CD4-positive, CD25-positive, alpha-beta regulatory T cell (primary cell): ENCODE measurements around the gene NUP98. TPM values are rescaled to one million over a fixed set of nuclear protein-coding genes. Genes with fewer than 3 reads are reported as not detected.
"Not testable (repeated sequence)": the region's sequence is repeated elsewhere in the genome, so short reads cannot be mapped to it uniquely, and the experiment has no call there.

Experiments
- ATAC-seq, 2 donors: fragments of 150-1000 bp; cut with Tn5 transposase; one replicate each; pipeline ENCODE4 v1.10.0; 2021; ENCODE audit warnings: low read depth in 2 of 2, moderate number of reproducible peaks in 2 of 2, moderate library complexity in 1 of 2
- DNase-seq, 3 donors: peaks; one replicate each; pipeline versions ENCODE4 v3.0.0 to v3.0.0-alpha.2; 2012 to 2022; ENCODE audit warnings: mixed read lengths in 1 of 3
- H3K27ac ChIP-seq: one replicate; pipeline ENCODE4 v1.7.0; 2013; ENCODE audit warnings: mild to moderate bottlenecking, low read length; ENCODE audit not compliant: insufficient read depth, poor library complexity, severe bottlenecking
- H3K27me3 ChIP-seq: one replicate; pipeline ENCODE4 v1.7.0; 2013; ENCODE audit warnings: low read length; ENCODE audit not compliant: control insufficient read depth, insufficient read depth
- H3K36me3 ChIP-seq: one replicate; pipeline ENCODE4 v1.7.0; 2013; ENCODE audit warnings: mild to moderate bottlenecking, low read length, moderate library complexity; ENCODE audit not compliant: control insufficient read depth, insufficient read depth
- H3K4me1 ChIP-seq: 2 replicates; pipeline ENCODE4 v1.7.0; 2013; ENCODE audit warnings: mild to moderate bottlenecking, low read length; ENCODE audit not compliant: insufficient read depth, control insufficient read depth, poor library complexity, severe bottlenecking
- H3K4me3 ChIP-seq: one replicate; pipeline ENCODE4 v1.7.0; 2013; ENCODE audit warnings: low read depth, mild to moderate bottlenecking, low read length, moderate library complexity
- H3K9me3 ChIP-seq, 2 experiments: 1 replicate in 1 of 2; 2 replicates in 1 of 2; pipeline ENCODE4 v1.7.0; 2013; ENCODE audit warnings: low read length in 2 of 2, mild to moderate bottlenecking in 1 of 2, moderate library complexity in 1 of 2; ENCODE audit not compliant: control insufficient read depth in 2 of 2
- H3K27ac Mint-ChIP-seq, 3 donors: one replicate each; pipeline ENCODE4 v1.8.0; 2020 to 2022; ENCODE audit warnings: mild to moderate bottlenecking in 3 of 3, mixed read lengths in 3 of 3, moderate library complexity in 2 of 3
- H3K27me3 Mint-ChIP-seq: one replicate; pipeline ENCODE4 v1.8.0; 2022; ENCODE audit warnings: mild to moderate bottlenecking, mixed read lengths
- H3K36me3 Mint-ChIP-seq: one replicate; pipeline ENCODE4 v1.8.0; 2020; ENCODE audit warnings: mixed read lengths
- H3K4me1 Mint-ChIP-seq, 4 donors: one replicate each; pipeline ENCODE4 v1.8.0; 2020 to 2022; ENCODE audit warnings: mixed read lengths in 4 of 4, mild to moderate bottlenecking in 1 of 4
- H3K4me3 Mint-ChIP-seq, 4 donors: one replicate each; pipeline ENCODE4 v1.8.0; 2020 to 2022; ENCODE audit warnings: mild to moderate bottlenecking in 4 of 4, mixed read lengths in 4 of 4, moderate library complexity in 3 of 4
- H3K9me3 Mint-ChIP-seq, 7 donors: one replicate each; pipeline ENCODE4 v1.8.0; 2020 to 2022; ENCODE audit warnings: mixed read lengths in 7 of 7, mild to moderate bottlenecking in 3 of 7, moderate library complexity in 2 of 7
- polyA plus RNA-seq, 4 donors: library from polyadenylated mRNA; unstranded; fragments of 300-500 nt; fragmentation: Illumina TruSeq; gene quantifications; one replicate each; pipeline ENCODE4 v1.2.3, GENCODE V29; 2021
- total RNA-seq: library from RNA; stranded (reverse); gene quantifications from one replicate; pipeline ENCODE4 v1.2.3, GENCODE V29; 2022

Gene NUP98
- total and polyA plus RNA-seq, 5 donors from 2014 or later, result 28.0 to 131 (median 46.5) TPM

DNA sequence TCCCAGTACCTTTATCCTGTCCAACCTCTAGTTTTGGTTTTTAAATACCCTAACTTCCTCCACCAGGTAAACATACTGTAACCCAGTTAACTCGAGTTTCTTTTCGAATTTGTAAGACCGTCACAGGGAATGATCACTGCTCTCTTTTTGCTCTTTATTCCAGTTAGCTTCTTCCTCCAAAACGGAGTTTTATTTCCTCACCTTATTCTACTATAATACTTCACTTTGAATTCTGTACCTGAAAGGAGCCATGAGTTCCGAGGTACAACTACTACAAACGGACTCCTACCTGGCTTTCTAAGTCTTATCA lies 1.4 kb downstream of the NUP98 start:
- H3K27ac Mint-ChIP-seq, result peak overlapping the region; percentile 87 to 100 (median 99)
- Histone ChIP-seq H3K9me3 (no peaks in the 10 kb centered on the region), H3K36me3 (peaks cover 23% of the 10 kb centered on the region), H3K27me3 (no peaks in the 10 kb centered on the region), H3K4me3 (peak overlapping the region; percentile 89), H3K27ac (peak overlapping the region; percentile 97), H3K4me1 (peaks cover 28% of the 10 kb centered on the region)
- H3K36me3 Mint-ChIP-seq, result peaks cover 15% of the 10 kb centered on the region
- H3K4me3 Mint-ChIP-seq, result peak overlapping the region; percentile 80 to 96 (median 93)
- H3K27me3 Mint-ChIP-seq, result no peaks in the 10 kb centered on the region
- no peaks in the 10 kb centered on the region for H3K9me3 Mint-ChIP-seq
- no peak for DNase-seq
- peaks cover 19 to 63% (median 32%) of the 10 kb centered on the region in 4 donors for H3K4me1 Mint-ChIP-seq
- no peak for ATAC-seq

DNA sequence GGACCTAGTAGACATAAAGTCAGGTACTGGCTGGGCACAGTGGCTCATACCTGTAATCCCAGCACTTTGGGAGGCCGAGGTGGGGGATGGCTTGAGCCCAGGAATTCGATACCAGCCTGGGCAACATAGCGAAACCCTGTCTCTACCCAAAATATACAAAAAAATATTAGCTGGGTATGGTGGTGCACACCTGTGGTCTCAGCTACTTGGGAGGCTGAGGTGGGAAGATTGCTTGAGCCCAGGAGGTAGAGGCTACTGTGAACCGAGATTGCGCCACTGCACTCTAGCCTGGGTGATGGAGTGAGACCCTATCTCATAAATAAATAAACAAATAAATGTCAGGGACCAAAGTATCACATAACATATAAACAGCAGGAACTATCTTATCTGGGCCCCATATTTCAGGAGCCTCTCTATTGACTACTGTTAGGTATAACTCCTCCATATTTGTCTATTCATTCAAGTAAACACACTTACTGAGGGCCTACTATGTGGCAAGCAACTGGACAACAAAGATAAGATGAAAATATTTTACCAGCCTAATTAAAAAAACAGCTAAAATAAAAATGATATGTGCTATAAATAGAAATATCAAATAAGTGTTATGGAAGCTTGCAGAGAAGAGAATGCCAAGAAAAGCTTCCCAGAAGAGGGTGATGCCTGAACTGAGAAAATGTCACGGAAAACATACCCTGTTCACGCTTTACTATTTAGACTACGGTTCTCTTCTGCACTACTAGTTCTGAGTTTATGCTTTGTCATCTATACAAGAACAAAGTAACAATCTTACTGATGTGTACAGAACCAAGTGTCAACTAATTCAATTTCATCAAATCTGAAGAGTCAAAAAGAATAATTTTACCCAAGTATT lies 2.0 kb downstream of the NUP98 start:
- Mint-ChIP-seq H3K36me3 (peaks cover 19% of the 10 kb centered on the region), H3K27me3 (no peaks in the 10 kb centered on the region), H3K9me3 (no peaks in the 10 kb centered on the region), H3K4me1 (peaks cover 22 to 67% (median 36%) of the 10 kb centered on the region in 4 donors), H3K27ac (peak overlapping the region; percentile 87 to 100 (median 99)), H3K4me3 (peak overlapping the region; percentile 80 to 96 (median 93))
- H3K9me3 ChIP-seq, result no peaks in the 10 kb centered on the region
- H3K27ac ChIP-seq, result peak overlapping the region; percentile 97
- DNase-seq, result no peak
- H3K4me3 ChIP-seq, result peak overlapping the region; percentile 89
- ATAC-seq, result no peak
- peaks cover 30% of the 10 kb centered on the region for H3K4me1 ChIP-seq
- peaks cover 28% of the 10 kb centered on the region for H3K36me3 ChIP-seq
- H3K27me3 ChIP-seq, result no peaks in the 10 kb centered on the region

DNA sequence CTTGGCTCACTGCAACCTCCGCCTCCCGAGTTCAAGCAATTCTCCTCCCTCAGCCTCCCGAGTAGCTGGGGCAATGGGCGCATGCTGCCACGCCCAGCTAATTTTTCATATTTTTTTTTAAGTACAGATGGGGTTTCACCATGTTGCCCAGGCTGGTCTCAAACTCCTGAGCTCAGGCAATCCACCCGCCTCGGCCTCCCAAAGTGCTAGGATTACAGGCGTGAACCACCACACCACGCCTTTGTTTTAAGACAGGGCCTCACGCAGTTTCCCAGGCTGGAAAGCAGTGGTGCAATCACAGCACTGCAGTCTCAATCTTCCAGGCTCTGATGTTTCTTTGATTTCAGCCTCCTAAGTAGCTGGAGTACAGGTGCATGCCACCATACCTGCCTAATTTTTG lies 3.0 kb downstream of the NUP98 start:
- Histone ChIP-seq H3K4me3 (peak overlapping the region; percentile 89), H3K36me3 (peaks cover 29% of the 10 kb centered on the region), H3K4me1 (peaks cover 34% of the 10 kb centered on the region), H3K27ac (peak overlapping the region; percentile 97)
- Mint-ChIP-seq H3K4me1 (peaks cover 26 to 70% (median 41%) of the 10 kb centered on the region in 4 donors), H3K4me3 (peak overlapping the region; percentile 21 to 95 (median 75)), H3K27ac (peak overlapping the region in 2 of 3 donors; percentile 79 to 93), H3K36me3 (peaks cover 20% of the 10 kb centered on the region)
- not testable (repeated sequence) for H3K9me3 ChIP-seq, DNase-seq, H3K27me3 Mint-ChIP-seq, H3K27me3 ChIP-seq, ATAC-seq, H3K9me3 Mint-ChIP-seq

DNA sequence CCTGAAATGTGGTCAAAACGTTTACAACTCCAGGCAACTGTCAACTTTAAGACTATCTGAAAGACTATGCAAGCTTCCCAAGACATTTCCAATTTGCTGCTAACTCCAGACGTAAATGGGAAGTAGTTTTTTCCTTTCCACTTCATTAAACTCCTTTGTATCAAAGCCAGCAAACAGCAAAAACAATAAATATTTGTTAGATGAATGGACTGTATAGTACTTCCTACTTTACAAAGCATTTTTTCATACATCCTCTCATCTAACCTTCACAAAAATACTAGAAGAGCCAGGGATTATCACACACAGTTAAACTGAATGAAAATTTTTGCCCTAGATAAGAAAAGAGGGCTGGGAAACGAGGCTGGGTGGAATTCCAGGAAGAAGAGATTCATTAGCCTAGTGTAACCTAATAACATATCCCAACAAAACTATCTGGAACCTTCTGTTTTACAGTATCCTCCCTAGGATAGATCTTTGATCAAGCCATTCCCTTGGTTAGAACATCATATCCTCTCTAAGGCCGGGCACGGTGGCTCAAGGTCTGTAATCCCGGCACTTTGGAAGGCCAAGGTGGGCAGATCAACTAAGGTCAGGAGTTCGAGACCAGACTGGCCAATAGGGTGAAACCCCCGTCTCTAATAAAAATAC lies 10.4 kb downstream of the NUP98 start:
- DNase-seq (no peak), ATAC-seq (no peak)
- Mint-ChIP-seq H3K36me3 (peaks cover 18% of the 10 kb centered on the region), H3K27ac (peak overlapping the region; percentile 78 to 93 (median 87)), H3K4me1 (peaks cover 38 to 81% (median 63%) of the 10 kb centered on the region in 4 donors), H3K4me3 (peak overlapping the region; percentile 3 to 56 (median 12)), H3K9me3 (no peaks in the 10 kb centered on the region), H3K27me3 (no peaks in the 10 kb centered on the region)
- Histone ChIP-seq H3K36me3 (peaks cover 23% of the 10 kb centered on the region), H3K4me3 (peak overlapping the region; percentile 9), H3K4me1 (peaks cover 61% of the 10 kb centered on the region), H3K27me3 (no peaks in the 10 kb centered on the region), H3K9me3 (no peaks in the 10 kb centered on the region), H3K27ac (peak overlapping the region; percentile 82)

GRCh38 chr11:3783611-3784010 lies 13.7 kb downstream of the NUP98 start:
- no peaks in the 10 kb centered on the region for H3K27me3 Mint-ChIP-seq
- no peaks in the 10 kb centered on the region for H3K27me3 ChIP-seq
- ATAC-seq (no peak), DNase-seq (no peak)
- no peak overlapping the region for H3K4me3 ChIP-seq
- peaks cover 32 to 70% (median 54%) of the 10 kb centered on the region in 4 donors for H3K4me1 Mint-ChIP-seq
- H3K36me3 Mint-ChIP-seq, result peaks cover 29% of the 10 kb centered on the region
- peak overlapping the region in 1 of 4 donors; percentile 38 for H3K4me3 Mint-ChIP-seq
- no peaks in the 10 kb centered on the region for H3K9me3 ChIP-seq
- peaks cover 66% of the 10 kb centered on the region for H3K4me1 ChIP-seq
- peak overlapping the region; percentile 82 for H3K27ac ChIP-seq
- H3K36me3 ChIP-seq, result peaks cover 37% of the 10 kb centered on the region
- H3K9me3 Mint-ChIP-seq, result no peaks in the 10 kb centered on the region
- H3K27ac Mint-ChIP-seq, result peak overlapping the region in 2 of 3 donors; percentile 17 to 83

- Histone ChIP-seq H3K27me3 (no peaks in the 10 kb centered on the region), H3K9me3 (no peaks in the 10 kb centered on the region), H3K27ac (no peak overlapping the region), H3K4me3 (peak overlapping the region; percentile 19), H3K36me3 (peaks cover 41% of the 10 kb centered on the region), H3K4me1 (peaks cover 63% of the 10 kb centered on the region)
- Mint-ChIP-seq H3K4me1 (peaks cover 37 to 65% (median 54%) of the 10 kb centered on the region in 4 donors), H3K36me3 (peaks cover 35% of the 10 kb centered on the region), H3K27me3 (no peaks in the 10 kb centered on the region), H3K4me3 (peak overlapping the region in 2 of 4 donors; percentile 16 to 19), H3K9me3 (no peaks in the 10 kb centered on the region), H3K27ac (peak overlapping the region in 2 of 3 donors; percentile 78 to 84)
- ATAC-seq (no peak), DNase-seq (no peak)
These were observed 14.4 kb downstream of the NUP98 start for GRCh38 chr11:3782963-3783362.

DNA sequence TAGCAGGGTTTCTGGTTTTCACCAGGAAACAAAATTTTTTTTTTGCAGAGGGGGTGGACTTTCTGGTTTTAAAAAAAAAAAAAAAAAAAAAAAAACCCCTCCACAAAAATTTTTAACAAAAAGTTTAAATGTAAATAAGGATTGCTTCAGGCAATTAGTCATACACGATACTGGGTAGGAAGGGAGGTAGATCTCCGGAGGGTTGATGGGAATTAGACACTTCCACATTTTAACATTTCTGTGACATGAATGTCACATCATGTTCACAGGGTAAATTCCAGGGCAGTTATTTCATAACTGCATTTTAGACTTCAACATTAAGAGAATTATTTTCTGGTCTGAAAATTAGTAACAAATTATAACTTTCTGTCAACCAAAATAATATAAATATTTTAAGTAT lies 15.9 kb downstream of the NUP98 start:
- no peak for ATAC-seq
- Histone ChIP-seq H3K27ac (peak overlapping the region; percentile 14), H3K9me3 (no peaks in the 10 kb centered on the region), H3K27me3 (no peaks in the 10 kb centered on the region), H3K36me3 (peaks cover 46% of the 10 kb centered on the region), H3K4me1 (peaks cover 51% of the 10 kb centered on the region), H3K4me3 (peak overlapping the region; percentile 19)
- Mint-ChIP-seq H3K27ac (peak overlapping the region in 2 of 3 donors; percentile 32 to 84), H3K27me3 (no peaks in the 10 kb centered on the region), H3K4me3 (peak overlapping the region in 1 of 4 donors; percentile 15), H3K36me3 (peaks cover 37% of the 10 kb centered on the region), H3K4me1 (peaks cover 34 to 50% (median 41%) of the 10 kb centered on the region in 4 donors), H3K9me3 (no peaks in the 10 kb centered on the region)
- DNase-seq, result no peak
